ENCODE data around the gene PAX8. TPM values are rescaled to one million over a fixed set of nuclear protein-coding genes. Genes with fewer than 3 reads are reported as not detected.
A peak's percentile ranks its signal among the peaks of the same experiment; 100 is the strongest.
"Not testable (repeated sequence)": the region's sequence is repeated elsewhere in the genome, so short reads cannot be mapped to it uniquely, and the experiment has no call there.

Gene PAX8
- total RNA-seq (0.50 and 0.51 TPM in 2 replicates), polyA plus RNA-seq (0.26 and 0.28 TPM in 2 replicates), polyA minus RNA-seq (ENCODE audit: low replicate concordance) (0.52 and 2.3 TPM in 2 replicates)
- 0.63 and 1.9 TPM in 2 replicates for polyA plus RNA-seq (2012)

GRCh38 chr2:113278742-113279139 is at the start of gene PAX8:
Gene PAX8, minus strand, starts transcription at chr2:113278921. Its CDS starts 527 bp downstream, at chr2:113278394.
- no peaks in the 10 kb centered on the region for H3K79me2 ChIP-seq (ENCODE audit: control insufficient read depth, insufficient read depth, low read length)
- no peak within 1 kb of the TSS for H3K9ac ChIP-seq (ENCODE audit: insufficient read depth, low read length)
- TF ChIP-seq CTCF (conservative IDR thresholded peaks at IDR 0.05 in 1 of 2, IDR thresholded peaks at IDR 0.05 in 1 of 2; ENCODE audit: low read depth in 1 of 2, low read length in 2 of 2) (no peak), EZH2 (IDR thresholded peaks at IDR 0.05; ENCODE audit: low read length, missing control alignments) (no peak)
- H3K4me3 ChIP-seq (replicated peaks in 1 of 4; ENCODE audit: control extremely low read depth in 1 of 4, insufficient read depth in 1 of 4, low read depth in 3 of 4, low read length in 4 of 4), result no peak within 1 kb of the TSS
- no peak within 1 kb of the TSS for H3K27ac ChIP-seq (ENCODE audit: insufficient read depth, low read length)
- peaks cover 9% of the 10 kb centered on the region for H3K4me1 ChIP-seq (ENCODE audit: control insufficient read depth, extremely low read depth, insufficient read depth, low read length)
- DNase-seq (ENCODE audit: low read depth in 2 of 2), result no peak
- no peaks in the 10 kb centered on the region for H3K36me3 ChIP-seq (ENCODE audit: control insufficient read depth, insufficient read depth, low read length)
- H3K9me3 ChIP-seq (ENCODE audit: control insufficient read depth, insufficient read depth, low read depth, low read length), result no peaks in the 10 kb centered on the region
- no peaks in the 10 kb centered on the region for H4K20me1 ChIP-seq (ENCODE audit: control insufficient read depth, extremely low read depth, insufficient read depth, low read length)
- H3K4me2 ChIP-seq (ENCODE audit: extremely low read depth, insufficient read depth, low read length), result no peak within 1 kb of the TSS
- peaks cover 56% of the 10 kb centered on the region for H3K27me3 ChIP-seq (ENCODE audit: control insufficient read depth, insufficient read depth, low read length)
- no peak within 1 kb of the TSS for H2AFZ ChIP-seq (ENCODE audit: low read length)

GRCh38 chr2:113328043-113328442 is 49.3 kb upstream of the PAX8 start:
- Histone ChIP-seq H3K27me3 (ENCODE audit: control insufficient read depth, insufficient read depth, low read length) (no peaks in the 10 kb centered on the region), H4K20me1 (ENCODE audit: control insufficient read depth, extremely low read depth, insufficient read depth, low read length) (no peaks in the 10 kb centered on the region), H3K4me1 (ENCODE audit: control insufficient read depth, extremely low read depth, insufficient read depth, low read length) (peaks cover 10% of the 10 kb centered on the region), H3K9me3 (ENCODE audit: control insufficient read depth, insufficient read depth, low read depth, low read length) (no peaks in the 10 kb centered on the region), H3K79me2 (ENCODE audit: control insufficient read depth, insufficient read depth, low read length) (no peaks in the 10 kb centered on the region), H3K36me3 (ENCODE audit: control insufficient read depth, insufficient read depth, low read length) (no peaks in the 10 kb centered on the region), H3K4me3 (replicated peaks in 1 of 4; ENCODE audit: control extremely low read depth in 1 of 4, insufficient read depth in 1 of 4, low read depth in 3 of 4, low read length in 4 of 4) (no peak overlapping the region), H3K4me2 (ENCODE audit: extremely low read depth, insufficient read depth, low read length) (no peak overlapping the region), H3K9ac (ENCODE audit: insufficient read depth, low read length) (no peak overlapping the region), H3K27ac (ENCODE audit: insufficient read depth, low read length) (no peak overlapping the region), H2AFZ (ENCODE audit: low read length) (no peak overlapping the region)
- TF ChIP-seq CTCF (conservative IDR thresholded peaks at IDR 0.05 in 1 of 2, IDR thresholded peaks at IDR 0.05 in 1 of 2; ENCODE audit: low read depth in 1 of 2, low read length in 2 of 2) (no peak), EZH2 (IDR thresholded peaks at IDR 0.05; ENCODE audit: low read length, missing control alignments) (no peak)
- no peak for DNase-seq (ENCODE audit: low read depth in 2 of 2)

GRCh38 chr2:113325161-113325731 is 46.5 kb upstream of the PAX8 start:
- not testable (repeated sequence) for H3K9me3 ChIP-seq (ENCODE audit: control insufficient read depth, insufficient read depth, low read depth, low read length); H3K36me3 ChIP-seq (ENCODE audit: control insufficient read depth, insufficient read depth, low read length); H3K27ac ChIP-seq (ENCODE audit: insufficient read depth, low read length); H3K27me3 ChIP-seq (ENCODE audit: control insufficient read depth, insufficient read depth, low read length); DNase-seq (ENCODE audit: low read depth in 2 of 2); H3K79me2 ChIP-seq (ENCODE audit: control insufficient read depth, insufficient read depth, low read length); H2AFZ ChIP-seq (ENCODE audit: low read length); H4K20me1 ChIP-seq (ENCODE audit: control insufficient read depth, extremely low read depth, insufficient read depth, low read length); H3K9ac ChIP-seq (ENCODE audit: insufficient read depth, low read length); H3K4me1 ChIP-seq (ENCODE audit: control insufficient read depth, extremely low read depth, insufficient read depth, low read length)
- Histone ChIP-seq H3K4me3 (replicated peaks in 1 of 4; ENCODE audit: control extremely low read depth in 1 of 4, insufficient read depth in 1 of 4, low read depth in 3 of 4, low read length in 4 of 4) (peak overlapping the region; percentile 4 to 55 (median 38)), H3K4me2 (ENCODE audit: extremely low read depth, insufficient read depth, low read length) (peak overlapping the region; percentile 35)
